Measurements from ENCODE around the gene KRT33B. TPM values are rescaled to one million over a fixed set of nuclear protein-coding genes. Genes with fewer than 3 reads are reported as not detected.
"Not testable (repeated sequence)": the region's sequence is repeated elsewhere in the genome, so short reads cannot be mapped to it uniquely, and the experiment has no call there.

The KRT33B gene
- total RNA-seq, 4 donors from 2014 or later, result 0.25 to 117 (median 4.4) TPM; not detected in 1

- no peak overlapping the region for H3K4me3 ChIP-seq (ENCODE audit: low read depth, poor library complexity, severe bottlenecking)
- TF ChIP-seq, protein P1, sequence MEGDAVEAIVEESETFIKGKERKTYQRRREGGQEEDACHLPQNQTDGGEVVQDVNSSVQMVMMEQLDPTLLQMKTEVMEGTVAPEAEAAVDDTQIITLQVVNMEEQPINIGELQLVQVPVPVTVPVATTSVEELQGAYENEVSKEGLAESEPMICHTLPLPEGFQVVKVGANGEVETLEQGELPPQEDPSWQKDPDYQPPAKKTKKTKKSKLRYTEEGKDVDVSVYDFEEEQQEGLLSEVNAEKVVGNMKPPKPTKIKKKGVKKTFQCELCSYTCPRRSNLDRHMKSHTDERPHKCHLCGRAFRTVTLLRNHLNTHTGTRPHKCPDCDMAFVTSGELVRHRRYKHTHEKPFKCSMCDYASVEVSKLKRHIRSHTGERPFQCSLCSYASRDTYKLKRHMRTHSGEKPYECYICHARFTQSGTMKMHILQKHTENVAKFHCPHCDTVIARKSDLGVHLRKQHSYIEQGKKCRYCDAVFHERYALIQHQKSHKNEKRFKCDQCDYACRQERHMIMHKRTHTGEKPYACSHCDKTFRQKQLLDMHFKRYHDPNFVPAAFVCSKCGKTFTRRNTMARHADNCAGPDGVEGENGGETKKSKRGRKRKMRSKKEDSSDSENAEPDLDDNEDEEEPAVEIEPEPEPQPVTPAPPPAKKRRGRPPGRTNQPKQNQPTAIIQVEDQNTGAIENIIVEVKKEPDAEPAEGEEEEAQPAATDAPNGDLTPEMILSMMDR (IDR thresholded peaks at IDR 0.05), result no peak
- no peak for TF ChIP-seq POLR2A (IDR thresholded peaks at IDR 0.05)
- WGBS, 2 donors, result 69 to 90% methylated on average over 2 of the region's 2 CpGs
- intact Hi-C loops (cut with DNase I; ENCODE audit: low total_unique reads), result no loop called here
- DNase-seq (ENCODE audit: low spot score in 2 of 2), result no peak
Observed at GRCh38 chr17:41351177-41351576, 18.4 kb downstream of the KRT33B start.

DNA sequence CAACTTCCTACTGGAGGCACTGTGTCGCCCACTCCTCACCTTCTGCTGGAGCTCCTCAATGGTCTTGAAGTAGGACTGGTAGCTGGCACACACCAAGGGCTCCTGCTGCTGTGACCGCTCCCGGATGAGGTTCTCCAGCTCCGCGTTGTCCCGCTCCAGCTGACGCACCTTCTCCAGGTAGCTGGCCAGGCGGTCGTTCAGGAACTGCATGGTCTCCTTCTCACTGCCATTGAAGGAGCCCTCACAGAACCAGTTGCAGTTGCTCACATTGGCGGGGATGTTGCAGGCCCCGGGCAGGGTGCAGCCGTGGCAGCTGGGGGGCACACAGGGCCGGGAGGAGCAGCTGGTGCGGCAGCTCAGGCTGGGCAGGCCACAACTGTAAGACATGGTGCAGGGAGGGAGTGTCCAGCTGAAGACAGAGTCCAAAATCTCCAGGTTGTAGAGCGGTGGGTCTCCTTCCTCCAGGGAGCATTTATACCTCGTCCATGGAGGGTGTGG lies 19.2 kb downstream of the KRT33B start, which contains the start of gene KRT33A:
KRT33A (minus strand) TSS at position 448 of the 498 bp plus-strand sequence; CDS start at position 387, 61 bp downstream.
- intact Hi-C loops (cut with DNase I; ENCODE audit: low total_unique reads); DNase-seq (ENCODE audit: low spot score in 2 of 2); H3K4me3 ChIP-seq (ENCODE audit: low read depth, poor library complexity, severe bottlenecking): not testable (repeated sequence)
- WGBS, 2 donors, result 92 to 93% methylated on average over 16 of the region's 16 CpGs

DNA sequence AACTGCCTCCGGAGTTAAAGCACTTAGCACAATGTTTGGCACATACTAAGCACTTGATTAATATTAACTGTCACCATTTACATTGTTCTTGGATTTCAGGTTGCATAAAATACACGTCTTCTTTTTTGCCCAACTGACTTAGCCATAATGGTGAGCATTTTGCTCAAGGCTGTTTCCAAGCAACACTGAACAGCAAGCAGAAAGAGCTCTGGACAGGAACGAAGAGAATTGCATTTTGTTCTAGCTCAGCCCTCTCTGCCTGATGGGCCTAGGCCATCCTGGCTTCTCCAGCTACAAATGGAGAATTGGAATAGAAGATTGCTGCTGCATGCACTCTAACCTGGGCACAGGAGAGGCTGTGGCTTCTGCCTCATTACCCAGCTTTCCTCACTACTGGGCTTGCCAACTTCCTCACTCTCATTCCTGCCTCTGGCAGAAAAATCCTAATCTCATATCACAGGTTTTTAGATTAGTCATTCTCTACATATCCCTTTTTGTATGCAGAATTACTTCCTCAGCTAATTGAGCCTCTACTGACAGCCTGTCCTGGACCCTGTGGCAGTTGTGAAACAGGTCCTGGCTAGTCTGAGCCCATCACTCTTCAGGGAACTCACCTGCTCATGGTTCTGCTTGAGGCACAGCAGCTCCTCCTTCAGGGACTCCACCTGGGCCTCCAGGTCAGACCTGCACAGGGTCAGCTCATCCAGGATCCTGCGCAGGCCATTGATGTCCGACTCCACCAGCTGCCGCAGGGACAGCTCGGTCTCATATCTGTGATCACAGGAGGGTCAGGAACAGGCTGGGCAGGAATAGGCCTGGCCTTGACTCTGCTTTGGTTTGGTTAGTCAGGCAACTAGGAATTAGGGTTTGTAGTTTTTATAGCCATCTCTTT lies 21.5 kb downstream of the KRT33B start:
- intact Hi-C loops (cut with DNase I; ENCODE audit: low total_unique reads), result no loop called here
- no peak for TF ChIP-seq POLR2A (IDR thresholded peaks at IDR 0.05)
- TF ChIP-seq, protein P1 (IDR thresholded peaks at IDR 0.05), result no peak
- 46 to 56% methylated on average over 6 to 7 of the region's 7 CpGs for WGBS, 2 donors
- H3K4me3 ChIP-seq (ENCODE audit: low read depth, poor library complexity, severe bottlenecking), result no peak overlapping the region
- no peak for DNase-seq (ENCODE audit: low spot score in 2 of 2)

DNA sequence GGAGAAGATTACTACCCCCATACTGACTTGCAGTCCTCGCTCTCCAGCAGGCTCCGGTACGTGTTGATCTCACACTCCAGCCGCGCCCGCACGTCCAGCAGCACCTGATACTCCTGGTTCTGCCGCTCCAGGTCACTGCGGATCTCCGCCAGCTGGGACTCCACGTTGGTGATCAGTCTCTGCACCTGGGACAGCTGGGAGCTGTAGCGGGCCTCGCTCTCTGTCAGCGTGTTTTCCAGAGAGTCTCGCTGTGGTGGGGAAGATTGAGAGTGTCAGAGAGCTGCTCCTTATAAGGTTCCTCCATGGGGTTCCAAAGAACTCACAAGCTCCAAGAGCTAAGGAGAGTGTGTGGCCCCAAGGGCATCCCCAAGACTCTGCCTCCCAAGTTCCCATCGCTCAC lies 23.2 kb downstream of the KRT33B start:
- DNase-seq (ENCODE audit: low spot score in 2 of 2); H3K4me3 ChIP-seq (ENCODE audit: low read depth, poor library complexity, severe bottlenecking); intact Hi-C loops (cut with DNase I; ENCODE audit: low total_unique reads): not testable (repeated sequence)
- whole genome bisulfite sequencing, 2 donors, result 87 to 92% methylated on average over 12 to 15 of the region's 16 CpGs

- no peak for TF ChIP-seq POLR2A (IDR thresholded peaks at IDR 0.05)
- no peak for DNase-seq (ENCODE audit: low spot score in 2 of 2)
- intact Hi-C loops (cut with DNase I; ENCODE audit: low total_unique reads), result no loop called here
- WGBS, 2 donors, result 78 to 80% methylated on average over 3 of the region's 3 CpGs
- no peak overlapping the region for H3K4me3 ChIP-seq (ENCODE audit: low read depth, poor library complexity, severe bottlenecking)
Observed at GRCh38 chr17:41345992-41346391, 23.6 kb downstream of the KRT33B start.

DNA sequence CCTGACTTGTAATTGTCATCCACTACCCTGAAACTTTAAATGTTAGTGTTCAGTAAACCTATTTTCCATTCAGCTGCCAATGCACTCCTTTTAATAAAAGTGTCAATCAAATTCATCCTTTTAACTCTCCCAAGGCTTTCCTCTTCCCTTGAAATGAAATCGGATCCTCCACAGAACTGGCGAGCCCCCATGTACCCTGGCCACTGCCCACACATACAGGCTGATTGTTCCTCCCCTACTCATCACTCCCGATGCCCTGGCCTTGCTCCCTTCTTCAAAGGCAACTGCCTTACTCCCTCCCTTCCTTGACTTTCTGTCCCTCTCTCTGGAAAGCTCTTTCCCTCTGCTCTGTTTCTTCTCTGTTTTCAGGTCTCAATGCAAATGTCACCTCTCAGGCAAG lies 26.6 kb downstream of the KRT33B start:
- intact Hi-C loops (cut with DNase I; ENCODE audit: low total_unique reads), result no loop called here
- DNase-seq (ENCODE audit: low spot score in 2 of 2), result no peak
- no peak for TF ChIP-seq POLR2A (IDR thresholded peaks at IDR 0.05)
- TF ChIP-seq, protein P1 (IDR thresholded peaks at IDR 0.05), result no peak
- WGBS, 2 donors, result 65 to 71% methylated on average over 3 of the region's 3 CpGs
- no peak overlapping the region for H3K4me3 ChIP-seq (ENCODE audit: low read depth, poor library complexity, severe bottlenecking)

- TF ChIP-seq, protein P1 (IDR thresholded peaks at IDR 0.05), result no peak
- TF ChIP-seq POLR2A (IDR thresholded peaks at IDR 0.05), result no peak
- intact Hi-C loops (cut with DNase I; ENCODE audit: low total_unique reads), result no loop called here
- WGBS, 2 donors, result 67 to 69% methylated on average over 7 of the region's 7 CpGs
- H3K4me3 ChIP-seq (ENCODE audit: low read depth, poor library complexity, severe bottlenecking), result no peak overlapping the region
- DNase-seq (ENCODE audit: low spot score in 2 of 2), result no peak
Observed at GRCh38 chr17:41340934-41341861, 28.4 kb downstream of the KRT33B start.

All from lower leg skin (tissue), 4 donors.